Breast epithelium (tissue), 4 donors: ENCODE measurements around the gene TNNT1. TPM values are rescaled to one million over a fixed set of nuclear protein-coding genes. Genes with fewer than 3 reads are reported as not detected.

Experiments
- DNase-seq, 2 donors: peaks; one replicate each; pipeline ENCODE4 v3.0.0-alpha.2; 2019; ENCODE audit warnings: low spot score in 2 of 2
- H3K27ac ChIP-seq, 2 donors: fragments of 200-600 bp; sonication (generic) in 1 of 2; one replicate each; pipeline ENCODE4 v1.5.1; 2016 to 2019; ENCODE audit warnings: mild to moderate bottlenecking in 1 of 2
- H3K27me3 ChIP-seq, 2 donors: fragments of 200-600 bp; sonication (generic) in 1 of 2; one replicate each; pipeline versions ENCODE4 v1.5.1 to v1.6.0; 2017 to 2019; ENCODE audit warnings: control low read depth in 1 of 2, mild to moderate bottlenecking in 1 of 2
- H3K36me3 ChIP-seq: fragments of 200-600 bp; one replicate; pipeline ENCODE4 v1.5.1; 2019
- H3K4me1 ChIP-seq, 2 donors: fragments of 200-600 bp; sonication (generic); one replicate each; pipeline ENCODE4 v1.5.1; 2016 to 2019; ENCODE audit warnings: control low read depth in 1 of 2
- H3K4me3 ChIP-seq, 3 donors: fragments of 200-600 bp; sonication (generic); 1 replicate in 2 of 3; 2 replicates in 1 of 3; pipeline ENCODE4 v1.5.1; 2016 to 2019; ENCODE audit warnings: mild to moderate bottlenecking in 3 of 3, moderate library complexity in 2 of 3
- H3K9me3 ChIP-seq, 2 donors: fragments of 200-600 bp; sonication (generic) in 1 of 2; one replicate each; pipeline ENCODE4 v1.5.1; 2016 to 2019; ENCODE audit warnings: control low read depth in 1 of 2
- POLR2A ChIP-seq: fragments of 450-650 bp; IDR thresholded peaks from one replicate; pipeline ENCODE4 v1.6.1; 2016; ENCODE audit warnings: antibody characterized with exemption, mild to moderate bottlenecking, moderate library complexity
- POLR2AphosphoS5 ChIP-seq, 3 donors: sonication (generic); formaldehyde crosslinking; IDR thresholded peaks; one replicate each; pipeline ENCODE4 v1.6.1; 2017; ENCODE audit warnings: antibody characterized with exemption in 3 of 3
- intact Hi-C: fragments of 100-400 bp; cut with DNase I; formaldehyde crosslinking; loops from one replicate; pipeline ENCODE4 v1.15.1; 2023; ENCODE audit warnings: low total_unique reads
- total RNA-seq, 3 donors: library from RNA; depleted of rRNA; stranded (reverse); fragments of >200 nt; gene quantifications; one replicate each; pipeline ENCODE4 v1.1.0, GENCODE V29; 2016
- TF ChIP-seq, protein P1 (sequence below), 3 donors: fragments of 450-650 bp; IDR thresholded peaks; one replicate each; pipeline ENCODE4 v1.5.1; 2016 to 2017; ENCODE audit warnings: antibody characterized with exemption in 3 of 3, mild to moderate bottlenecking in 3 of 3, moderate library complexity in 3 of 3

The TNNT1 gene
- total RNA-seq, 3 donors from 2014 or later: 3.7 to 7.2 TPM; not detected in 1

GRCh38 chr19:55114566-55115145 lies 34.4 kb downstream of the TNNT1 start:
- no peak for DNase-seq
- Histone ChIP-seq H3K27ac (peak overlapping the region; percentile 90 to 96), H3K4me3 (peak overlapping the region in 2 of 3 donors; percentile 93 to 96), H3K9me3 (no peaks in the 10 kb centered on the region), H3K36me3 (no peaks in the 10 kb centered on the region), H3K4me1 (peaks cover 0 to 18% of the 10 kb centered on the region in 2 donors), H3K27me3 (no peaks in the 10 kb centered on the region)
- TF ChIP-seq POLR2A: no peak
- no peak for TF ChIP-seq POLR2AphosphoS5 (IDR thresholded peaks at IDR 0.05)
- TF ChIP-seq, protein P1, sequence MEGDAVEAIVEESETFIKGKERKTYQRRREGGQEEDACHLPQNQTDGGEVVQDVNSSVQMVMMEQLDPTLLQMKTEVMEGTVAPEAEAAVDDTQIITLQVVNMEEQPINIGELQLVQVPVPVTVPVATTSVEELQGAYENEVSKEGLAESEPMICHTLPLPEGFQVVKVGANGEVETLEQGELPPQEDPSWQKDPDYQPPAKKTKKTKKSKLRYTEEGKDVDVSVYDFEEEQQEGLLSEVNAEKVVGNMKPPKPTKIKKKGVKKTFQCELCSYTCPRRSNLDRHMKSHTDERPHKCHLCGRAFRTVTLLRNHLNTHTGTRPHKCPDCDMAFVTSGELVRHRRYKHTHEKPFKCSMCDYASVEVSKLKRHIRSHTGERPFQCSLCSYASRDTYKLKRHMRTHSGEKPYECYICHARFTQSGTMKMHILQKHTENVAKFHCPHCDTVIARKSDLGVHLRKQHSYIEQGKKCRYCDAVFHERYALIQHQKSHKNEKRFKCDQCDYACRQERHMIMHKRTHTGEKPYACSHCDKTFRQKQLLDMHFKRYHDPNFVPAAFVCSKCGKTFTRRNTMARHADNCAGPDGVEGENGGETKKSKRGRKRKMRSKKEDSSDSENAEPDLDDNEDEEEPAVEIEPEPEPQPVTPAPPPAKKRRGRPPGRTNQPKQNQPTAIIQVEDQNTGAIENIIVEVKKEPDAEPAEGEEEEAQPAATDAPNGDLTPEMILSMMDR (IDR thresholded peaks at IDR 0.05): no peak
- intact Hi-C loops: loop anchor here (5.0 kb wide), 1 partner anchor 1532 kb away; no protein-coding TSS in a partner anchor

DNA sequence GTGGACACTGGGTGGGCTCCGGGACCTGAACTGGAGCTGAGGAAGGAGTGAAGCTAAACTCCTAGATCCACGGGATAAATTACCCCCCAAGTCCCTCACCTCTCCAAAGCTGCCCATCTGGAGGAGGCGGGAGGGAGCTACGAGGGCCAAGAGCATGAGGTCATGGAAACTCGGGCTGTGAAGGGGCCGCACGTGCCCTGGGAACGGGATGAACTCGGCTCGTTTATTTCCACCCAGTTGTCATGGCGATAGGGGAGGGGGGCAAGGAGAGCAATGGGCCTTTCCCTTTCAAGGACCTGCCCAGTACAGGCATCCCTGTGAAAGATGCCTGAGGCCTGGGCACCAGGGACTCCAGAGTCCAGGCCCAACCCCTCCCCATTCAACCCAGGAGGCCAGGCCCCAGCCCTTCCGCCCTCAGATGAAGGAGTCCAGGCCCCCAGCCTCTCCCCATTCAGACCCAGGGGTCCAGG lies 35.4 kb downstream of the TNNT1 start:
- peaks cover 0 to 18% of the 10 kb centered on the region in 2 donors for H3K4me1 ChIP-seq

GRCh38 chr19:55112777-55113569 lies 36.0 kb downstream of the TNNT1 start:
- Histone ChIP-seq H3K27me3 (no peaks in the 10 kb centered on the region), H3K9me3 (no peaks in the 10 kb centered on the region), H3K27ac (peak overlapping the region; percentile 90 to 96), H3K4me1 (peaks cover 0 to 18% of the 10 kb centered on the region in 2 donors), H3K36me3 (no peaks in the 10 kb centered on the region), H3K4me3 (peak overlapping the region in 2 of 3 donors; percentile 15 to 96)
- no peak for TF ChIP-seq POLR2AphosphoS5 (IDR thresholded peaks at IDR 0.05)
- TF ChIP-seq, protein P1 (IDR thresholded peaks at IDR 0.05): no peak
- no peak for TF ChIP-seq POLR2A
- intact Hi-C loops: loop anchor here (5.0 kb wide), 1 partner anchor 1531 kb away; no protein-coding TSS in a partner anchor
- DNase-seq: no peak

More for the DNA sequence above, 35.4 kb downstream of the TNNT1 start:
- peak overlapping the region in 2 of 3 donors; percentile 15 to 96 for H3K4me3 ChIP-seq
- peak; percentile 76 to 78 for DNase-seq
- H3K27me3 ChIP-seq: no peaks in the 10 kb centered on the region
- H3K27ac ChIP-seq: peak overlapping the region; percentile 90 to 96
- intact Hi-C loops: loop anchor here (5.0 kb wide), 1 partner anchor 1531 kb away; no protein-coding TSS in a partner anchor
- no peaks in the 10 kb centered on the region for H3K9me3 ChIP-seq
- no peaks in the 10 kb centered on the region for H3K36me3 ChIP-seq
- TF ChIP-seq POLR2AphosphoS5 (IDR thresholded peaks at IDR 0.05) (peak; percentile 79 to 95 (median 95)), POLR2A (no peak)

DNA sequence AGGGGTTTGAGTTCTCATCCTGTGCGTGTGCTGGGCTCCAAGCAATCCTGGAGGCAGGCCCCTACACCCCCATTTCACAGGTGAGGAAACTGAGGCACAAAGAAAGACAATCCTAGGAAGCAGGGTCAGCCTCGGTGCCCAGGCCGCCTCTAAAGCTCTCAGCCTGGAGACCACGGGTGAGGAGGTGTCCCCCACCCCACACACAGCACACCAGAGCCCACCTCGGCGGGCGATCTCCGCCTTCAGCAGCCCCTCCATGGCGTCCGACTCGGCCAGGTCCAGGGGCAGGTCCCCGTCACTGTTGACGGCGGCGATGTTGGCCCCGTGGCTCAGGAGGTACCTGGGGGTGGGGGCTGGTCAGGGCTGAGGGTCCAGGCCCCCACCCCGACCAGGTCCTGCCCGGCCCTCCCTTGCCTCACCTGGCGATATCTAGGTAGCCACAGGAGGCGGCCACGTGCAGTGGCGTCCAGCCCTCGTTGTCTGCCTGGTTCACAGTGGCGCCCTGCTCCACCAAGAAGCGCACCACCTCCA lies 36.7 kb downstream of the TNNT1 start:
- intact Hi-C loops: loop anchor here (5.0 kb wide), 1 partner anchor 1530 kb away; no protein-coding TSS in a partner anchor
- TF ChIP-seq POLR2AphosphoS5 (IDR thresholded peaks at IDR 0.05) (no peak), POLR2A (no peak)
- TF ChIP-seq, protein P1 (IDR thresholded peaks at IDR 0.05): no peak

DNA sequence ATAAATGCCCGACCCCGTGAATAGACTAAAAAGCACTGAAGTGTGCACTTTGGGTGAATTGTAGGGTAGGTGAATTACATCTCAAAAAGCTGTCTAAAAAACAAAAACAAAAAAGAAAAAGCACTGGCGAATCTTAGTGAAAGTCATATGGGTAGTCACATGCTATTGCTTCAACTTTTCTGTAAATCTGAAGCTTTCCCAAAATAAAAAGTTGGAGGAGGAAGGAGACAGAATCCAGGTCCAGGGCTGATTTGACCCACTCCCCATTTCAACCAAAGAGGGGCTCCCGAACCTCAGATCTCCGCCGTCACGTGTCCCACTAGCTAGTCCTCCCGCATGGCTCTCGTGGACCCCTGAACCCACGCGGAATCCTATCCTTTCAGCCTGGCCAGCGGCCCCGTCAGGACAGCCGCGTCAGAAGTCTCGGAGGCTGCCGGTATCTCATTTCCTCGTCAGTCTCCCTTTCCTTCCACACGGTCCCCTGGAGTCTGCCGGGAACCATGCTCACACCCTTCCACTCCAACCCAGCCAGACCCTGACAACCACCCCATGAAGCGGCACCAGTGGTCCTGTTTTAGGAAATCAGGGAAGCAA lies 37.7 kb downstream of the TNNT1 start:
- H3K4me3 ChIP-seq: peak overlapping the region in 2 of 3 donors; percentile 8 to 48
- H3K27ac ChIP-seq: peak overlapping the region; percentile 90 to 96
- peaks cover 0 to 15% of the 10 kb centered on the region in 2 donors for H3K4me1 ChIP-seq
- no peaks in the 10 kb centered on the region for H3K9me3 ChIP-seq
- no peaks in the 10 kb centered on the region for H3K27me3 ChIP-seq
- intact Hi-C loops: loop anchor here (5.0 kb wide), 1 partner anchor 1529 kb away; no protein-coding TSS in a partner anchor
- DNase-seq: no peak
- H3K36me3 ChIP-seq: no peaks in the 10 kb centered on the region
- no peak for TF ChIP-seq POLR2A
- no peak for TF ChIP-seq POLR2AphosphoS5 (IDR thresholded peaks at IDR 0.05)
- TF ChIP-seq, protein P1 (IDR thresholded peaks at IDR 0.05): no peak

More for the DNA sequence above, 36.7 kb downstream of the TNNT1 start:
- H3K4me1 ChIP-seq: peaks cover 0 to 18% of the 10 kb centered on the region in 2 donors
- H3K27me3 ChIP-seq: no peaks in the 10 kb centered on the region
- no peaks in the 10 kb centered on the region for H3K9me3 ChIP-seq
- peak overlapping the region in 1 of 3 donors; percentile 96 for H3K4me3 ChIP-seq
- peak overlapping the region; percentile 90 to 96 for H3K27ac ChIP-seq
- no peaks in the 10 kb centered on the region for H3K36me3 ChIP-seq
- DNase-seq: no peak
